Activated CD4-positive, alpha-beta T cell treated with anti-CD3 and anti-CD28 coated beads for 48 hours (primary cell): ENCODE data around the gene CXCL12.

Experiments
- DNase-seq: peaks from one replicate; pipeline ENCODE4 v3.0.0-alpha.2; 2020

The CXCL12 gene

DNA sequence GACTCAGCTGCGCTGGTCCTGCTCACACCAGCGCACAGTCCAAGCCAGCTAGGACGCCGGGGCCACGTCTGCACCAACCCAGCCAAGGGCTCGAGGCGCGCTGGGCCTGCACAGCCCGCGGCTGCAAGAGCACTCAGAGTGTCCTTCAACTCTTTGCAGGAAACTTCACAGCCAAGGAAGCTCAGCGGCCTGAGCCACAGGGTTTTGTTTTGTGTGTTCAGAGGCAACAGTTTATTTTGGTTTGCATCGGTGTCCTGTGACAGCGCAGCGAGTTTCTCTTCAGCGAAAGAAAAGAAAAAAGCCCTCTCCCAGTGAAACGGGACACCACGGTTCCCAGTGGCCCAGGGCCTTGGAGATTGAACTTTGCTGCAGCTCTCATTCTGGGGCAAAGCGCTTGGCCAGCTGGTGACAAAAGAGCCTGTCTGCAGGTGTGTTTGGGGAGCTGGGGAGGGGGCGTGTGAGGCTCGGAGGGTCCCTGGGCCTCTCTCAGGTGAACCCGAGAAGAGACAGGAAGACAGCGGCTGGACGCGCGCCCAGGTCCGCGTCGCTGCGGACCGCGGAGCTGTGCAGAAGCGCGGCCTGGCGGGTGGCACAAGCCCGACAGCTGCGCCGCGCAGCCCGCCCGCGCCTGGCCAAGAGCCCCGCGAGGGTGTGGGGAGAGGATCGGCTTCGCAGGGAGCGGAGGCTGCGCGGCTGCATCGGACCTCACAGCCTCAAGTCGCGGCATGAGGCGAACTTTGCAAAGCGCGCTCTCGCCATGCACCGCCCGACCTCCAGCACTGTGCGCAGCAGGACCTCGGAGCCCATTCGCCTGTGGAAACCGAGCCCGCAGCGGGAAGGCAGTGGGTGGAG, 922 bp downstream of the CXCL12 start:
- no peak for DNase-seq

DNA sequence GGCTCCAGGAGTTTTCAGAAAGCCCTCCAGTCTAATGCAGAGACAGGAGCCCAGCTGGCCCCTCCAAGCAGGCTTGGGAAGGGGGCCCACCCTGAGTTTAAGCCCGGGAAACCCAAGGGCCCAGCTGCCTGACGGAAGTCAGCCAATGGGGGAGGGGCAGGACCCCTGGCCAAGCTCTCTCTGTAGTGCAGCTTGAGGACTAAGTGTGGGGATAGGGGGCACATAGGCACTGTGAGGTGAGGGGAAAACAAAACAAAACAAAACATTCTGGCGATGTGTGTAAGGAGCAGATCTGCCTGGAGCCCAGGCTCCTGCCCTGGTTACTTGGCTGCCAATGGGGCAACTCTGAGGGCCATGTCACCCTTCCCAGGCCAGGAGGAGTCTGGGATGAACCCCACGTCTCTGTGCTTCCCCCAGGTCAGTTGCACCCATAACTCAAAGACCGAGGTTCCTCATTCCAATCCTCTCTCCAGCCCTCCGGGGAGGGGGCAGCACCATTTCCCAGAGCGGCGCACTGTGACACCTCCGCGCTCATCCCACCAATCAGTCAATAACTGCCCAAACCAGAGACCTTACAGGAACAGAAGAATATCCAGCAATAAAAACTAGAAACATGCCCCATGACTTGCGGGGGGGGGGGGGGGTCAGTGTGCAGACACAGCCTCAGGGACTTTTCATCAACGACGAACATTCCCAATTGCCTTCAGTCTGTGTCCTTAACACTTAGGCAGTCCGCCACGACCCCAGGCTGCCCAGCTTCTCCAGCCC, 1.7 kb downstream of the CXCL12 start:
- no peak for DNase-seq

DNA sequence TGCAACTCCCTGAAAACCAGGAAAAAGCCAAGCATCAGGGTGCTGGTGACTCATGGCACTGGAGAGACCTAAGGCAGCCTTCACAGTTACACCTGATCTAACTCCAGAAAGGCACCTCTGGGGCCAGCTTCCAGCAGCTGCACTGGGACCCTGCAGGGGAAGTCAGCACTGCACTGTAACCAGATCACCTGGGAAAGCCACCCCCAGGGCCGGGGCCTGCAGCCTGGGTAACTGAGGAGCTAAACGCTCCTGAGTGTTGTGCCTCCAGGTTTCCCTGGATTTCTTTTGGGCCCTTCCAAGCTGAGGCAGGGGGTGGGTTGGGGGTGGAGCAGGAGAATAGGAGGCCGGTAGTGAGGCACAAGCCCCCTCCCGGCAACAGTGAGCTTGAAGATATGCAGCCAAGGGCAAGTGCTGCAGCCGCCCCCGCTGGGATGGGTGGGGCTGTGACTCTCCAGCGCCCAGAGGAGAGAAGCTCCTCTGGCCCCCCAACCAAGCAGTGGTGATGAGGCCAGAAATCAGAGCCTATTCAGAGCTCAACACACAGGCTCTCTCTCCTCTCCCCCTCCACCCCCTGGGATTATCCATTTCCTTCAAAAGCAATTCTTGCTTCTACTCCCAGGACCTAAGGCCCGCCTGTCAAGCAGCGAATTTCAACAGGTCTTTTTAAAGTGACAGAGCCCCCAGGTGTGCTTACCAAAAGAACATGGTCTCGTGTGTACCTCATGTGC, 2.6 kb downstream of the CXCL12 start:
- DNase-seq, result no peak

DNA sequence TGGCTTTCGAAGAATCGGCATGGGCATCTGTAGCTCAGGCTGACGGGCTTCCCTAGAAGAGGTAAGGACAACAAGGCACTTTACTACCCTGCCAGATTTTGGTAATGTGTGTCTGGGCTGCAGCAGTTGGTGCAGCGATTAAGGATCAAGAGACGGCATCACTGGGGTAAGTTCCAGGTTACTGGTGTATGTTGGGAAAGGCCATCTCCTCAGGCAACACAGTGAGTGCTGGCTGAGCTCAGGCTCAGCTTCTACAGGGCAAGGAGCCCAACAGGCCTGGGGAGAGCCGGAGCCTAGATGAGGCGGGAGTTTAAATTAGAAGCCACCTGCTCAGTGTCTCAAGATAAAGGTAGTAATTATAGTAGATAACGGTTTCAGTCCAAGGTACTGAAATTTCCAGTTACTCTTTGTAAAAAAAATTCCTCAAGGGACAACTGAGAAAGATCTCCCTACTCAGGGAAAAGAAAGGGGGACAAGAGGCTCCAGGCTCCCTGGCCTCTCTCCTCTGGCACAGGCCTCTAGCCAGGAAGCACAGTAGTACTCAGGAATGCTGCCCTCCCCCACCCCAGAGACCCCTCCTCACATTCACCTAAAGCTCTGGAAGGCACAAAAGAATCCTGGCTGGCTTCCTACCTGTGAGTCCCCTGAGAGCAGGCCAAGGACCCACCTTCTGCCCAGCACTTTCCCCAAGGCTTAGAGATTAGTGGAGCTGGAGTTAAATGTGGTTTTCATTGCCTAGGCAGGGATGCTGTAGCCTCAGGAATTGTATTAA, 3.9 kb downstream of the CXCL12 start:
- no peak for DNase-seq

DNA sequence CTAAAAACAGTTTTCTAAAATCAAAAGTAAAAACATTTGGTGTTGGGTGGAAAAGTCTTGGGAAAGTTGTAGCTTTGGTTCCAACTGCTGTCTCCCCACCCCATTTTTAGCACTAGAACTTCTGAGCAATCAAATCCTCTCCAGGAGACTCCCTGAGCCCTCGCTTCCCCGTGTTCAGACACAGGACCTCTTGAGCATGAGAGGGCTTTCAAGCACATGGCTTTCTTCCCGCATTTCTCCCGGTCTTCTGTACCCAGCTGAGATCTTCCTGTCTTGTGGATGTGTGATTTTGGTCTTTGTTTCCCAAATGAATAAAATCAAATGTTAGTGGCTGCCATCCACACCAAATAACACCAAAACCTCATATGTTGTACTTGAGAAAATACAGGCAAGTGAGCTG, 5.0 kb downstream of the CXCL12 start:
- DNase-seq, result no peak

DNA sequence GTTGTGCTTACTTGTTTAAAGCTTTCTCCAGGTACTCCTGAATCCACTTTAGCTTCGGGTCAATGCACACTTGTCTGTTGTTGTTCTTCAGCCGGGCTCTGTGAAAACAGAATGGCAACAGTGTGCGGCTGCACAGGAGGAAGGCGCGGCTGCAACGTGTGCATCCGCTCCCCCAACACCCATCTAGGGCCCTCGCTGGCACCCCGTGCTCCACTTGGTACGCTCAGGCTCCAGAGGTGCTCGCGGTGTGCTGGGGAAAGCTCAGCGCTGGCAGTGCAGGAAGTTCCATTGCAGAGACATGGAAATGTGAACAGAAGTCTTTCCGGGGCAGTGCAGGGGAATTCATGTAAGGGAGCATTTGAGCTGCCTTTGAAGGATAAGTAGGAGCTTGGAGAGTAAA, 6.3 kb downstream of the CXCL12 start:
- no peak for DNase-seq

DNA sequence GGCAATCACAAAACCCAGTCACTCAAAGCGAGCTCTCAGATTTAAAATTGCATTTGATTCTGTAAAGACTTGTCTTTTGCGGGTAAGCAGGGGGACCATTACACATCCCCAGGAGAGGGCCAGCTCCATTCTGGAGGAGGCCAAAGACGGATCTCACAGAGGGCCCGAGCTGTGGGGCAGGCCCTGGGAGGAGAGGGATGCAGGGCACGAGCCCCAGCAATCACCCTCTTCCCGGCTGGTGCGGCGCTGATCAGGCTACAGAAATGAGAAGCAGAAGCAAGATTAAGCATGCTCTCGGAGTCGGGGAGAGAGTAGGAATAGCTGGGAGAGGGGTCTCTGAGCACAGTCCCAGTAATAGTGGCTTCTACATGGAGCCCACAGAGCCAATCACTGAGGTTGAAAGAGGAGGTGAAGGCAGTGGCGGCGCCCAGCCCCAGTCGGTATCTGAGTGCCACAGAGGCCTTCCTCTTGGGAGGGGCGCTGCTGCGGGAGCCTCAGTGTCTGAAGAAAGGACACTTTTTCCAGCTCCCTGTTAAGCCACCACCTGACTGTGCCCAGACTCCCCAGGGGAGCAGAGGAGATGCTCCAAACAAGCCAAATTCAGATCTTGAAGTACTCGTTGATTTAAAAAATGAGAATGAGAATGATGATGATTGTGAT, 7.1 kb downstream of the CXCL12 start:
- DNase-seq, result no peak

DNA sequence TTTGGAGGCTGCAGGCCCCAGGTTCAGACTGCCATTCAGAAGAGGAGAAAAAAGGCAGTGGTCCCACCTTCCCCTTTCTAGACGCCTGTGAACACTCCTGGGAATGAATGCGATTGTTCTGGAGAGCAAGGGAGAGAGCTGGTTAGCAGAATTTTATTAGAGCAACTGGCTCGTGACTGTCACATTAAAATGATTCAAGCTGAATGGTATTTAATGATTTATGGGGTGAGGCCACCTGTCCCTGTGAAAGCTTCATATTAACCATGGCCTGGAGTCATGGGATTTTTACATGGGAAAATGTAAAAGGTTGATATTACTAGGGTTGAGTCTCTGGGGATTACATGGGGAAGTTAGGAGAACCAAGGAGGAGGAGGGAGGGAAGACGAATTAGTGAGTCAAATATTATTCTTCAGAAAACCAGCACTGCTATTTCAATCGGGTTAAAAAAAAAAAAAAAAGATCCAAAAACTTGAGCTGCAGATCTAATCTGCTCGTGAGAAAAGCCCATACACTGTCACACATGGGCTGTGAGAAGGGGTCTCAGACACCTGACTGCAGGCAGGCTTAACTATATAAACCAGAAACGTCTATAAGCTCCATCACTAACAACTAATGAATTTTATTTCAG, 8.3 kb downstream of the CXCL12 start:
- DNase-seq, result no peak

DNA sequence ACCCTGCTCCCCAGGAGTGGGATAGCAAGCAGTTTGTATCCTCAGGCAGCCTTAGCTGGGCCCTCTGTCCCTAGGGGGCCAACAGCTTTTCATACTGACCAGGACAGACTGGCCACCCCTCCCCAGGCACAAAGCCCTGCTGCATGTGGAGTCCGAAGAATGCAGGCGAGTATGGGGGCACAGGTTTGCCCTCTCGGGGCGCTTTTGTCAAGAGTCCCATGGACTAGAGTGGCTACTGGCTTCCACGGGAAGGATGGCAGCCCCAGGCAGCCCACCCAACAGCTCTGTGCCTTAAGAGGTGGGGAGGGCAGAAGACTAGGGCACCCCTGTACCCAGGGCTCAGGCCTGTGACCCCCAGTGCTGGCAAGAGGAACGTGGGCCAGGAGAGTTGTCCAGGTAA, 10.7 kb downstream of the CXCL12 start:
- DNase-seq, result no peak

DNA sequence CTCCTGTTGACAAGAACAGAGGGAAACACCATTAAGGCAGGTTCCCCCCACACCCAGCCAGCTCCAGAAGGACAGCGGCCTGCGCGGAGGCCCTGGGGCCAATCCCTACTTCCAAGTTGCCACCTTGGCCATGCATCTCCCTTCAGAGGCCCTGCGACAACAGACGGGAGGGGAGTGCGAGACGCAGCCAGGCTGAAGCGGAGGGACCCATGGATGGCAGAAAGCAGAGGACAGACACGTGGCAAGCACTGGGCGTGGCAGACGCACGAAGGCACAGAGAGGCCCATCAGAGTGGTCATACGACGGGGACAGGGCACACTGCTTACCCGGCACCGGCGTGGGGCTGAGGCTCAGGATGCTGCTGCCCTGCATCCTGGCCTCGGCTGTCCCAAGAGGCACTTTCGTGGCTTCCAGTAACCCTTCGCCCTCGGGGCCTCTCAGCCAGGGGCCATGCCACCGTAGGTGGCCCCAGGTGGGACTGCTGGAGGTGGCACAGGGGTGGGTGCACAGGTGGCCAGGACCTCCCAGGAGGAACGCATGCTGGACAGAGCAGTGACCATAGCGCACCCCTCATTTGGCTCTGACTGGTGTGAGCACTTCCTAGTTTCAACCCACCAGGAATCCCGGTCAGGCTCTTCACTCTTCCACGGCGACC, 11.4 kb downstream of the CXCL12 start:
- no peak for DNase-seq

DNA sequence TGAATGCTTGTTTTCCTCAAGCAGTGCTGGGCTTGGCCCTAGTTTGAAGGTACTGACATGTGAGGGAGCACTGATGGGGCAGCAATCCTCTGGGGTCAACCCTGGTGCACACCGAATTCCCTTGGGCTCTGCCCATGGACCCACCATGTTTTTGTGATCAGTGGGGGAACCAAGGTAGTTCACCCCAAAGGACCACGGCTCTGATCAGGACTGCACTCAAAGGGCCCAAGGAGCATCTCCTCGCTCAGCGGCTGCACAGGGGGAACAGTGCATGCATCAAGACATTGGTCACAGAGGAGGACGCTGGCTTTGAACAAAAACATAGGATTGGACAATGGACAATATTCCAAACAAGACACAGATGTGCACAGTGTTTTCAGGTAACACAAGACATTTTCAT, 12.7 kb downstream of the CXCL12 start:
- DNase-seq, result no peak

DNA sequence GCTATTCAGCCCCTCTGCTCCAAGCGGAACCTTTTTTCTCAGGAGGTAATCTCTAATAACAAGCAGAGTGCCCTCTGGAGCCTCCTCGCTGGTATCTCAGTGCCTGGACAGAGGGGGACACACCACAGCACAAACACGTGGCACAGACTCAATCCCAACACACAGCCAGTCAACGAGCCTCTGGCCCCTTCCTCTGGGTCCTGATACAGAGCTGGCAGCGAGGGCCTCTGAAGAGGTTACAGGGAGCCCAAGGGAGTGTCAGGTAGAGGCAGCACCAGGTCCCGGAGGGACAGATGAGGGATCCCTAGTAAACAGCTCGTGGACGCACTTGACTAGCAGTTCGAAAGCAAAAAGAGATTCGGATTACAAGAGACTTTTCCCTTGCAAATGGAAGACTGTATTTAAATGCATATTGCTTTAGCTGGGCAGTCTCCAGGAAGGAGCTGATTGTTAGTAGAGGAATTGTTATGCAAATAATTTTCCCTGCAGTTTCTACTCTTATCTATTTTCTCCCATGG, 14.1 kb downstream of the CXCL12 start:
- no peak for DNase-seq

DNA sequence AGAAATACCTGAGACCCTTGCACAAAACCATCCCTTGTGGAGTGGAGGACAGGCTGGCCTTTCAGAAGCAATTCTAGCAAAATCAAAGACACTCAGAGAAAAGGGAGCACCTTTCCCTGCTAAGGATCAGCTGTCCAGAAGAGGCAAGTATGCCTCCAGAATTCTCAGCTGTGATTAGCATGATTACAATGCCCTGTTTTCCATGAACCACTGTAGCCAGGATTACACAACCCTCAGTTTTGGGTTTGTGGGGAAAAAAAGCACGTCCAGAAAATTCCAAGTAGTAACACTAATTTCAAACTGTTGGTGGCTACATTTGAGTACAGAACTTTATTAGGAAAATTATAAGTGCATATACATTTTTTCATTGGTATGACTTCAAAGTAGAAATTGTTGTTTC, 15.0 kb downstream of the CXCL12 start:
- no peak for DNase-seq

DNA sequence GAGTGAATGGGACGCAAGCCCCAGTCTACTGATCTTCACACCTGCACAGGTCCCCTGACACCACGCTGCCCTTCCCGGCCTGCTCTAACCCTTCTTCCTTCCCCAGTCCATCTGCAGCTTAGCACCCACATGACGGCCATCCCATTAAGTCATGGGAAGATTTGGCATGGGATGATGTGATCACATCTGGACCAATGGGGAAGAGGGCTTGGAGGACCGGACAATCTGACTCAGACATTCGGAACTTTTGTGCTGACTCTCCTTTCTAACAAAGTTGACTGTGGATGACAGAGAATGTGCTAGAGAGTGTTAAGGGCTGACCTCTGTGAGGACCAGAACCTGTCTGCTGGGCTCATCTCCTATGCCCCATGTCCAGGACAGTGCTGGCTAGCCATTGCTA, 15.6 kb downstream of the CXCL12 start:
- no peak for DNase-seq

DNA sequence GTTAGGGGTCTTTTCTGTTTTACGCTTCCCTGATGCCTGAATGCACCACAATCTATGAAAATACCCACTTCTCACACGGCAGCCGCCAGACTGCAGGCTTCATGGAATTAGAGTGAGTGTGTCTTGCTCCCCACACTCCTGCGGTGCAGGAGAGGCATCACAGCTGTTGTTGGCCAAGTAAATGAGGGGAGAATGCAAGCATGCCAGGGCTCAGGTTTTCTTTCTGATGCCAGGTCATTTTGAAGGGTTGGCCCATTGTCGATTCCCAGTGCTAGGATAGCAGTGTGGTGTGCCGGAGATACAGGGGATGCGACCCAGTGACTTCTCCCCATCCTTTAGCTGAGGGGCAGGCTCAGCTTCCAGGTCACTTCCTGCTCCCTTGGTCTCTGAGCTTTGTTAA, 16.3 kb downstream of the CXCL12 start:
- DNase-seq, result no peak

DNA sequence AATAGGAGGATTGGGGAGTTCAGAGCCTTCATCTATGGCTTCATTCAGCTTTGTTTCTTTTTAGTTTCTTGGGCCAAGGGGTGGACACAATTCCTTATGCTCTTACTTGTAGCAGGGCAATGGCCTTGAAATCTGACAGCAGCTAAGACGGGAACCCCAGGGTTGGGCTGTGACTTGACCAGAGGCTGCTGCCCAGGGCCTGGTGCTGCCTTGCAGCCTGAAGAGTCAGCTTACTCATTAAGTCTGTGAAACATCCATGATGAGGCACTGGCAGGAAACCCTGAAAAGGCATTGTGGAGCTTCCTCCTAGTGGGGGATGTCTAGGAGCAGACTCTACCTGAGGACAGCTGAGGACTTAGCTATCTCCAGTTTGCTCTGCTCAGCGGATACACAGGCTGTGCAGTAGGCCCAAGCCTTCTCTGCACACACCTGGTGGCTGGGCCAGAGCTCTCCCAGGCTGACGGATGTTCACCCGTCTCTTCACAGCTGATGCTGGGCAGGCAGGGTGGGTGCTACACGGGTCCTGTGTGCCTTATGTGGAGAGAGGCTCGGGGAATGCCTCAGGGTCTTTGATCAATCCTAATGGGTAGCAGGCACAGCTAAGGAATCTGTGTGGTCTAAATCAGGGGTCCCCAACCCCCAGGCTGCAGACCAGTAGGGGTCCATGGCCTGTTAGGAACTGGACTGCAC, 17.8 kb downstream of the CXCL12 start:
- no peak for DNase-seq

DNA sequence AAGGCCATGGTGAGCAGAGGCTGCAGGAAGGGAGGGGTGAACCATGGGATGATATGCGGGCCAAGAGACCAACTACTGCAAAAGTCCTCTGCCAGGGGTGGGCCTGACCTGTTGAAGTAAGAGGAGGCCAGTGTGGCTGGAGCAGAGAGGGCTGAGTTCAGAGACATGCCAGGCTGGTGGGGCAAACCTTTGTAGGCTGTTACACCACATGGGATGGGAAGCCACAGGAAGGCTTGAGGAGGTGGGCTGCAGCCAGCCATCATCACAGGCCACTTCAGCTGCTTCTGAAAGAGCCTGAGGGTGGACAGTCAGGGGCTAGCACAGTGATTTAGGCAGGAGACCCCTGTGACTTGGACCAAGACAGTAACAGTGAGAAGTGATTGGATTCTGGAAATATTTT, 20.3 kb downstream of the CXCL12 start:
- no peak for DNase-seq

DNA sequence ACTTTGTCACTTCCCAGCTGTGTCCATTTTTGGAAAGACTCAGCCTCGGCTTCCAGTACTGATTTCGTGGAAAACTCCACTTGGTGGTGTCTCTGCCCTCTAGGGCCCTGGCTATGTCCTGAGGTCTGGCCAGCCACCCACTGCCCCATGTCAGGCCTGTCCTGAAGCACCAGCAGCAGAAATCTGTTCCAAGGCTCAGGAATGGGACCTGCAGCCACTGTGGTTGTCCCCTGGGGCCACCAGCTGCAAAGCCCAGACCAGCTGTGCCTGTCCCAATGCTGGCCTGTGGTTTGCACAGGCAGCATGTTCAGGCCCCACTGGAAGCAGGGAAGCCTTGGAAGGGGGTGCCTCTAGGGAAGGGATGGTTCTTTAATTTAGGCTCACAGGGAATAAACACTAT, 21.2 kb downstream of the CXCL12 start:
- DNase-seq, result no peak

DNA sequence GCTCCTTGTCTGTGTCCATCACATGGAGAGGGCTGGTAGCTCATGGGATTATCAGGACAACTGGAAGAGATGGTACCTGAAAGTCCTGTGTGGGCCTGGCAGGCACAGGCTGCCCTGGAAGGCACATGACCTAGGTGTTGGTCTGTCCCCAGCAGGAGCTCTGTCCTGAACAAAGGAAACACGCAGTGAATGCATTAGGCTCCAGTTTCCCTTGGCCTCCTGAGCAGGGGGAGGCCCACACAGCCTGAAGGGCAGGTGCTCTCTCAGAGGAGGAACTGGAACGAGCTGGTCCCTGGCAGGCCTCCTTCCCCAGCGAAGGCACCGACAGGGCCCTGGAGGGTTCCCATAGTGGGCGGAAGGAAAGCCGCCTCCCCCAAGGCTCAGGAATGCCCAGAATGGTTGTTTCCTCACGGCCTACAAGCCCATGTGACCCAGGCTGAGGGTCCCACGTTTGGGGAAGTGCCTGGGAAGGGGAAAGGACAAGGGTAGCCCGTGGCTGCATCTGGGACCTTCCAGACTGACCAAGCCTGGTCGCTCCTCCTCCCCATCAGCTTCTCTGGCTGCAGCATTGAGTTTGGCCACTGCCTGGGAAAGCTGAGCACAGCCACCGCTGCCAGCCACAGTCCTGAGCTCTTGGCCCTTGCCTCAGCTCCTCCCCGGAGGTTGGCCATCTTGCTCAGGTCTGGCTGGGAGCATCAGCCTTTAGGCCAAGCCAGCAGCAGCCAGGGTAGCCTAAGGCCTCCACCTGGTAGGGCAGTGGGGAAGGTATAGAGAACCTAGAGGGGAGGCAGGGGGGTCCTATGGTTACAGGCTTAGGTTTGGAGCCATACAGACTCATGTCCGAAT, 21.8 kb downstream of the CXCL12 start:
- no peak for DNase-seq

DNA sequence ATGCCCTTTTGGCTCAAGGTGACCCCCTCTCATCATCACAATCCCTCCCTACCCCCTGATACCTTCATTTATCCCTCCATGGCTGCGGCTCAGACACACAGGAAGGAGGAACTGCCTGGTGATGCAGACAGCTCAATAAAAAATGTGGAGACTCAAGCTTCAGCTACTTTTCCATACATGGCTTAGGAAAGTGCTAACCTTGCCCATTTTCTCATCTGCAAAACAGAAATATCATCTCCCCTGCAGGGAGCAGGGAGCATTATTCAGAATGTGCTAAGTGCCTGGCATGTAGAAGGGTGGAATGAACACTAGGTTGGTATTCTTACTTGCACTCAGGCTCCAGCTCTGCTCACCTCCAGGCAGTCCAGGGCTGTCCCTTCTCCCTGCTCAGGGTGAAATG, 23.8 kb downstream of the CXCL12 start:
- DNase-seq, result no peak
